Neural cell (in vitro differentiated cells): Measurements from ENCODE around the gene TRAF3. TPM values are rescaled to one million over a fixed set of nuclear protein-coding genes. Genes with fewer than 3 reads are reported as not detected.

ENCODE experiments used
- H2AFZ ChIP-seq: fragments of 200-600, 300-800 bp; sonication (generic), shearing (Covaris generic); 2 replicates; pipeline ENCODE4 v1.6.0; 2014; ENCODE audit warnings: low read depth, mild to moderate bottlenecking, antibody characterized with exemption, low read length, moderate library complexity
- H3F3A ChIP-seq: fragments of 200-600 bp; shearing (Covaris generic); 2 replicates; pipeline ENCODE4 v1.6.1; 2016; ENCODE audit warnings: mild to moderate bottlenecking, moderate library complexity, mixed read lengths, antibody characterized with exemption, low read length; ENCODE audit not compliant: insufficient read depth, poor library complexity, severe bottlenecking
- H3K27ac ChIP-seq: fragments of 200-600, 300-800 bp; sonication (generic), shearing (Covaris generic); 2 replicates; pipeline ENCODE4 v1.5.1; 2014; ENCODE audit warnings: mild to moderate bottlenecking, low read length, moderate library complexity
- H3K27me3 ChIP-seq: fragments of 300-800, 200-600 bp; sonication (generic), shearing (Covaris generic); 2 replicates; pipeline ENCODE4 v1.6.0; 2014; ENCODE audit warnings: mild to moderate bottlenecking, low read depth, low read length, moderate library complexity; ENCODE audit not compliant: insufficient read depth
- H3K36me3 ChIP-seq: fragments of 300-800, 200-600 bp; sonication (generic), shearing (Covaris generic); 2 replicates; pipeline ENCODE4 v1.5.1; 2014; ENCODE audit warnings: mild to moderate bottlenecking, antibody characterized with exemption, low read length, moderate library complexity; ENCODE audit not compliant: insufficient read depth
- H3K4me2 ChIP-seq: fragments of 300-800, 200-600 bp; sonication (generic), shearing (Covaris generic); 2 replicates; pipeline ENCODE4 v1.6.0; 2014; ENCODE audit warnings: mild to moderate bottlenecking, low read length
- H3K4me3 ChIP-seq: fragments of 300-800, 200-600 bp; sonication (generic), shearing (Covaris generic); 2 replicates; pipeline ENCODE4 v1.5.1; 2014; ENCODE audit warnings: mild to moderate bottlenecking, low read length, moderate library complexity
- H3K79me2 ChIP-seq: fragments of 200-600 bp; shearing (Covaris generic); replicated peaks from 2 replicates; pipeline ENCODE4 v1.6.0; 2014; ENCODE audit warnings: mild to moderate bottlenecking, low read length, moderate library complexity; ENCODE audit not compliant: insufficient read depth
- H3K9ac ChIP-seq: fragments of 300-800, 200-600 bp; sonication (generic), shearing (Covaris generic); 2 replicates; pipeline ENCODE4 v1.6.1; 2016; ENCODE audit warnings: mild to moderate bottlenecking, low read length, mixed read lengths
- H3K9me2 ChIP-seq: fragments of 200-600 bp; shearing (Covaris generic); 2 replicates; pipeline ENCODE4 v1.6.1; 2016; ENCODE audit warnings: mild to moderate bottlenecking, low read length, mixed read lengths; ENCODE audit not compliant: insufficient read depth
- H3K9me3 ChIP-seq: fragments of 200-600, 300-800 bp; sonication (generic), shearing (Covaris generic); 2 replicates; pipeline ENCODE4 v1.6.1; 2016; ENCODE audit warnings: mild to moderate bottlenecking, mixed run types, low read length, moderate library complexity, mixed read lengths
- H4K20me1 ChIP-seq: fragments of 200-600 bp; shearing (Covaris generic); 2 replicates; pipeline ENCODE4 v1.6.1; 2016; ENCODE audit warnings: mild to moderate bottlenecking, mixed run types; ENCODE audit not compliant: insufficient read depth
- EP300 ChIP-seq: fragments of 450-650 bp; conservative IDR thresholded peaks from 2 replicates; pipeline ENCODE4 v1.6.1; 2014; ENCODE audit warnings: antibody characterized with exemption, mild to moderate bottlenecking, moderate library complexity; ENCODE audit not compliant: poor library complexity, severe bottlenecking
- EZH2 ChIP-seq: fragments of 200-600, 300-800 bp; shearing (Covaris generic), sonication (generic); IDR thresholded peaks from 2 replicates; pipeline ENCODE4 v1.6.1; 2014; ENCODE audit warnings: antibody characterized with exemption, low read length, borderline replicate concordance, mild to moderate bottlenecking; ENCODE audit not compliant: insufficient read depth, poor library complexity, severe bottlenecking
- MXI1 ChIP-seq: fragments of 450-650 bp; conservative IDR thresholded peaks from 2 replicates; pipeline ENCODE4 v1.6.1; 2014; ENCODE audit warnings: antibody characterized with exemption, mild to moderate bottlenecking; ENCODE audit not compliant: poor library complexity, severe bottlenecking
- RAD21 ChIP-seq: fragments of 450-650 bp; conservative IDR thresholded peaks from 2 replicates; pipeline ENCODE4 v1.6.1; 2014; ENCODE audit warnings: antibody characterized with exemption, mild to moderate bottlenecking, moderate library complexity
- SMC3 ChIP-seq: fragments of 450-650 bp; conservative IDR thresholded peaks from 2 replicates; pipeline ENCODE4 v1.6.1; 2014; ENCODE audit warnings: antibody characterized with exemption, mild to moderate bottlenecking, moderate library complexity; ENCODE audit not compliant: poor library complexity
- TAF1 ChIP-seq: IDR thresholded peaks from 2 replicates; pipeline ENCODE4 v1.6.1; 2012; ENCODE audit warnings: low read depth
- polyA plus RNA-seq: library from polyadenylated mRNA; depleted of rRNA; stranded (reverse); fragments of >200 nt; gene quantifications from 2 replicates; pipeline ENCODE4 v1.2.3, GENCODE V29; 2014
- TF ChIP-seq, protein P1 (sequence below): IDR thresholded peaks from 2 replicates; pipeline ENCODE4 v1.6.1; 2012; ENCODE audit warnings: borderline replicate concordance
- TF ChIP-seq, protein P2 (sequence below): fragments of 450-650 bp; IDR thresholded peaks from 2 replicates; pipeline ENCODE4 v1.5.1; 2014; ENCODE audit warnings: antibody characterized with exemption, mild to moderate bottlenecking, moderate library complexity; ENCODE audit not compliant: poor library complexity, severe bottlenecking

TRAF3 gene
- polyA plus RNA-seq, 1 donor from 2014 or later = 13.3 TPM

DNA sequence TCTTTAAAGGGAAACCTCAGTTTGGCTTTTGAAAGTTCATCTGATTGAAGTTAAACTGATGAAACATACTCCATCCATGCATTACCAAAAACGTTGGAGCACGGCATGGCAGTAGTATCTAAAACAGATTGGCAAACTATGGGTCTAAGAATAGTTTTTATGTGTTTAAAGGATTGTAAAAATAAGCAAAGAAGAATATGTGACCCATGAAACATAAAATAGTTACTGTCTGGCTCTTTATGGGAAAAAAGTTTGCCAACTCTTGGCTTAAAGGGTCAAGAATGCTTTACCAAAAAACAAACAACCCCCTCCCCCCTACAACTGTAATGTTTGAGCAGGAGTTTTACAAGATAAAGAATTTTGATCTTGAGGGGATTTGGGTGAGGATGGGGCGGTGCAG lies 32.6 kb downstream of the TRAF3 start:
- no peaks in the 10 kb centered on the region for H3K79me2 ChIP-seq
- H3K9ac ChIP-seq = no peak overlapping the region
- no peaks in the 10 kb centered on the region for H3K9me3 ChIP-seq
- no peak overlapping the region for H2AFZ ChIP-seq
- H3K27ac ChIP-seq = no peak overlapping the region
- no peaks in the 10 kb centered on the region for H3K36me3 ChIP-seq
- H3K27me3 ChIP-seq = no peaks in the 10 kb centered on the region
- no peak for TF ChIP-seq TAF1
- no peak for TF ChIP-seq EP300
- H3K4me3 ChIP-seq = no peak overlapping the region
- no peaks in the 10 kb centered on the region for H4K20me1 ChIP-seq
- H3F3A ChIP-seq = no peaks in the 10 kb centered on the region
- H3K9me2 ChIP-seq = no peaks in the 10 kb centered on the region
- no peak overlapping the region for H3K4me2 ChIP-seq

DNA sequence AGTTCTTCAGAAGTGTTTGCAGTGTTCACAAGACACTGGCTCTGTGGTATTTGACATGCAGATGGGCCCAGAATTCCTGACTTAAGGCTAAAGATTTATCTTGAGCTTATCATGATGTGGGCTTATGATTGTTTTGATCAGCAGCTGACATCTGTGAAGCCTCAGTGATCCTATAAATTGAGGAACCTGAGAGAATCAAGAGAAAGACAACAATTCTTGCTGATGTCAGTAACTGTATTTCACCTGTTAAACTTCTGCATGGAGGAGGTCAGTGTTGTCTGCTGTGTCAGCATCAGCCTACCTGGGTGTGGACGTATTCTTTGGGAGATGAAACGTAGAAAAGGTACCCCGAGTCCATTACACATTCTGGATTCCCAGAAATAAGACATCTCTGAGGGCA lies 33.3 kb downstream of the TRAF3 start:
- TF ChIP-seq, protein P1, sequence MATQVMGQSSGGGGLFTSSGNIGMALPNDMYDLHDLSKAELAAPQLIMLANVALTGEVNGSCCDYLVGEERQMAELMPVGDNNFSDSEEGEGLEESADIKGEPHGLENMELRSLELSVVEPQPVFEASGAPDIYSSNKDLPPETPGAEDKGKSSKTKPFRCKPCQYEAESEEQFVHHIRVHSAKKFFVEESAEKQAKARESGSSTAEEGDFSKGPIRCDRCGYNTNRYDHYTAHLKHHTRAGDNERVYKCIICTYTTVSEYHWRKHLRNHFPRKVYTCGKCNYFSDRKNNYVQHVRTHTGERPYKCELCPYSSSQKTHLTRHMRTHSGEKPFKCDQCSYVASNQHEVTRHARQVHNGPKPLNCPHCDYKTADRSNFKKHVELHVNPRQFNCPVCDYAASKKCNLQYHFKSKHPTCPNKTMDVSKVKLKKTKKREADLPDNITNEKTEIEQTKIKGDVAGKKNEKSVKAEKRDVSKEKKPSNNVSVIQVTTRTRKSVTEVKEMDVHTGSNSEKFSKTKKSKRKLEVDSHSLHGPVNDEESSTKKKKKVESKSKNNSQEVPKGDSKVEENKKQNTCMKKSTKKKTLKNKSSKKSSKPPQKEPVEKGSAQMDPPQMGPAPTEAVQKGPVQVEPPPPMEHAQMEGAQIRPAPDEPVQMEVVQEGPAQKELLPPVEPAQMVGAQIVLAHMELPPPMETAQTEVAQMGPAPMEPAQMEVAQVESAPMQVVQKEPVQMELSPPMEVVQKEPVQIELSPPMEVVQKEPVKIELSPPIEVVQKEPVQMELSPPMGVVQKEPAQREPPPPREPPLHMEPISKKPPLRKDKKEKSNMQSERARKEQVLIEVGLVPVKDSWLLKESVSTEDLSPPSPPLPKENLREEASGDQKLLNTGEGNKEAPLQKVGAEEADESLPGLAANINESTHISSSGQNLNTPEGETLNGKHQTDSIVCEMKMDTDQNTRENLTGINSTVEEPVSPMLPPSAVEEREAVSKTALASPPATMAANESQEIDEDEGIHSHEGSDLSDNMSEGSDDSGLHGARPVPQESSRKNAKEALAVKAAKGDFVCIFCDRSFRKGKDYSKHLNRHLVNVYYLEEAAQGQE = no peak
- TF ChIP-seq SMC3 (no peak), EZH2 (no peak), MXI1 (no peak), EP300 (no peak), TAF1 (no peak), RAD21 (no peak)
- TF ChIP-seq, protein P2, sequence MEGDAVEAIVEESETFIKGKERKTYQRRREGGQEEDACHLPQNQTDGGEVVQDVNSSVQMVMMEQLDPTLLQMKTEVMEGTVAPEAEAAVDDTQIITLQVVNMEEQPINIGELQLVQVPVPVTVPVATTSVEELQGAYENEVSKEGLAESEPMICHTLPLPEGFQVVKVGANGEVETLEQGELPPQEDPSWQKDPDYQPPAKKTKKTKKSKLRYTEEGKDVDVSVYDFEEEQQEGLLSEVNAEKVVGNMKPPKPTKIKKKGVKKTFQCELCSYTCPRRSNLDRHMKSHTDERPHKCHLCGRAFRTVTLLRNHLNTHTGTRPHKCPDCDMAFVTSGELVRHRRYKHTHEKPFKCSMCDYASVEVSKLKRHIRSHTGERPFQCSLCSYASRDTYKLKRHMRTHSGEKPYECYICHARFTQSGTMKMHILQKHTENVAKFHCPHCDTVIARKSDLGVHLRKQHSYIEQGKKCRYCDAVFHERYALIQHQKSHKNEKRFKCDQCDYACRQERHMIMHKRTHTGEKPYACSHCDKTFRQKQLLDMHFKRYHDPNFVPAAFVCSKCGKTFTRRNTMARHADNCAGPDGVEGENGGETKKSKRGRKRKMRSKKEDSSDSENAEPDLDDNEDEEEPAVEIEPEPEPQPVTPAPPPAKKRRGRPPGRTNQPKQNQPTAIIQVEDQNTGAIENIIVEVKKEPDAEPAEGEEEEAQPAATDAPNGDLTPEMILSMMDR = no peak
- no peaks in the 10 kb centered on the region for H3K9me2 ChIP-seq
- H3K4me3 ChIP-seq = no peak overlapping the region
- no peak overlapping the region for H3K9ac ChIP-seq
- no peak overlapping the region for H3K27ac ChIP-seq
- no peaks in the 10 kb centered on the region for H3K9me3 ChIP-seq
- no peak overlapping the region for H3K4me2 ChIP-seq
- H3K27me3 ChIP-seq = no peaks in the 10 kb centered on the region
- H2AFZ ChIP-seq = no peak overlapping the region
- no peaks in the 10 kb centered on the region for H3F3A ChIP-seq
- no peaks in the 10 kb centered on the region for H3K79me2 ChIP-seq
- H3K36me3 ChIP-seq = no peaks in the 10 kb centered on the region
- H4K20me1 ChIP-seq = no peaks in the 10 kb centered on the region
